ENCODE measurements around the gene RXRA.

- TF ChIP-seq SMC3 (IDR thresholded peaks at IDR 0.05; ENCODE audit: low read length) (no peak), RAD21 (CRISPR knock-in tag; IDR thresholded peaks at IDR 0.05) (no peak), POLR2AphosphoS5 (IDR thresholded peaks at IDR 0.05; ENCODE audit: low read depth, low read length) (no peak), ZNF761 (CRISPR knock-in tag; conservative IDR thresholded peaks at IDR 0.05) (no peak), SMARCC2 (IDR thresholded peaks at IDR 0.05) (no peak), CTCF (CRISPR knock-in tag; IDR thresholded peaks at IDR 0.05) (no peak), ZNF367 (CRISPR knock-in tag; IDR thresholded peaks at IDR 0.05; ENCODE audit: borderline replicate concordance) (no peak), NR2F2 (IDR thresholded peaks at IDR 0.05; ENCODE audit: borderline replicate concordance, low read depth) (no peak)
- TF ChIP-seq, protein P1, sequence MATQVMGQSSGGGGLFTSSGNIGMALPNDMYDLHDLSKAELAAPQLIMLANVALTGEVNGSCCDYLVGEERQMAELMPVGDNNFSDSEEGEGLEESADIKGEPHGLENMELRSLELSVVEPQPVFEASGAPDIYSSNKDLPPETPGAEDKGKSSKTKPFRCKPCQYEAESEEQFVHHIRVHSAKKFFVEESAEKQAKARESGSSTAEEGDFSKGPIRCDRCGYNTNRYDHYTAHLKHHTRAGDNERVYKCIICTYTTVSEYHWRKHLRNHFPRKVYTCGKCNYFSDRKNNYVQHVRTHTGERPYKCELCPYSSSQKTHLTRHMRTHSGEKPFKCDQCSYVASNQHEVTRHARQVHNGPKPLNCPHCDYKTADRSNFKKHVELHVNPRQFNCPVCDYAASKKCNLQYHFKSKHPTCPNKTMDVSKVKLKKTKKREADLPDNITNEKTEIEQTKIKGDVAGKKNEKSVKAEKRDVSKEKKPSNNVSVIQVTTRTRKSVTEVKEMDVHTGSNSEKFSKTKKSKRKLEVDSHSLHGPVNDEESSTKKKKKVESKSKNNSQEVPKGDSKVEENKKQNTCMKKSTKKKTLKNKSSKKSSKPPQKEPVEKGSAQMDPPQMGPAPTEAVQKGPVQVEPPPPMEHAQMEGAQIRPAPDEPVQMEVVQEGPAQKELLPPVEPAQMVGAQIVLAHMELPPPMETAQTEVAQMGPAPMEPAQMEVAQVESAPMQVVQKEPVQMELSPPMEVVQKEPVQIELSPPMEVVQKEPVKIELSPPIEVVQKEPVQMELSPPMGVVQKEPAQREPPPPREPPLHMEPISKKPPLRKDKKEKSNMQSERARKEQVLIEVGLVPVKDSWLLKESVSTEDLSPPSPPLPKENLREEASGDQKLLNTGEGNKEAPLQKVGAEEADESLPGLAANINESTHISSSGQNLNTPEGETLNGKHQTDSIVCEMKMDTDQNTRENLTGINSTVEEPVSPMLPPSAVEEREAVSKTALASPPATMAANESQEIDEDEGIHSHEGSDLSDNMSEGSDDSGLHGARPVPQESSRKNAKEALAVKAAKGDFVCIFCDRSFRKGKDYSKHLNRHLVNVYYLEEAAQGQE (IDR thresholded peaks at IDR 0.05; ENCODE audit: borderline replicate concordance in 1 of 2, low read depth in 1 of 2, low read length in 2 of 2) = no peak
- TF ChIP-seq, protein P2, sequence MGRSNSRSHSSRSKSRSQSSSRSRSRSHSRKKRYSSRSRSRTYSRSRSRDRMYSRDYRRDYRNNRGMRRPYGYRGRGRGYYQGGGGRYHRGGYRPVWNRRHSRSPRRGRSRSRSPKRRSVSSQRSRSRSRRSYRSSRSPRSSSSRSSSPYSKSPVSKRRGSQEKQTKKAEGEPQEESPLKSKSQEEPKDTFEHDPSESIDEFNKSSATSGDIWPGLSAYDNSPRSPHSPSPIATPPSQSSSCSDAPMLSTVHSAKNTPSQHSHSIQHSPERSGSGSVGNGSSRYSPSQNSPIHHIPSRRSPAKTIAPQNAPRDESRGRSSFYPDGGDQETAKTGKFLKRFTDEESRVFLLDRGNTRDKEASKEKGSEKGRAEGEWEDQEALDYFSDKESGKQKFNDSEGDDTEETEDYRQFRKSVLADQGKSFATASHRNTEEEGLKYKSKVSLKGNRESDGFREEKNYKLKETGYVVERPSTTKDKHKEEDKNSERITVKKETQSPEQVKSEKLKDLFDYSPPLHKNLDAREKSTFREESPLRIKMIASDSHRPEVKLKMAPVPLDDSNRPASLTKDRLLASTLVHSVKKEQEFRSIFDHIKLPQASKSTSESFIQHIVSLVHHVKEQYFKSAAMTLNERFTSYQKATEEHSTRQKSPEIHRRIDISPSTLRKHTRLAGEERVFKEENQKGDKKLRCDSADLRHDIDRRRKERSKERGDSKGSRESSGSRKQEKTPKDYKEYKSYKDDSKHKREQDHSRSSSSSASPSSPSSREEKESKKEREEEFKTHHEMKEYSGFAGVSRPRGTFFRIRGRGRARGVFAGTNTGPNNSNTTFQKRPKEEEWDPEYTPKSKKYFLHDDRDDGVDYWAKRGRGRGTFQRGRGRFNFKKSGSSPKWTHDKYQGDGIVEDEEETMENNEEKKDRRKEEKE (IDR thresholded peaks at IDR 0.05) = no peak
- TF ChIP-seq, protein P3, sequence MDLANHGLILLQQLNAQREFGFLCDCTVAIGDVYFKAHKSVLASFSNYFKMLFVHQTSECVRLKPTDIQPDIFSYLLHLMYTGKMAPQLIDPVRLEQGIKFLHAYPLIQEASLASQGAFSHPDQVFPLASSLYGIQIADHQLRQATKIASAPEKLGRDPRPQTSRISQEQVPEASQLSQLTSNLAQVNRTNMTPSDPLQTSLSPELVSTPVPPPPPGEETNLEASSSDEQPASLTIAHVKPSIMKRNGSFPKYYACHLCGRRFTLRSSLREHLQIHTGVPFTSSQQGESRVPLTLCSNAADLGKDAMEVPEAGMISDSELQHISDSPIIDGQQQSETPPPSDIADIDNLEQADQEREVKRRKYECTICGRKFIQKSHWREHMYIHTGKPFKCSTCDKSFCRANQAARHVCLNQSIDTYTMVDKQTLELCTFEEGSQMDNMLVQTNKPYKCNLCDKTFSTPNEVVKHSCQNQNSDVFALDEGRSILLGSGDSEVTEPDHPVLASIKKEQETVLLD (CRISPR knock-in tag; IDR thresholded peaks at IDR 0.05; ENCODE audit: low read depth) = no peak
Measured at GRCh38 chr9:134436379-134436762, 110.1 kb downstream of the RXRA start.
